GM19438 (cell line): ENCODE data around the gene PLCB1.
"Not testable (repeated sequence)": the region's sequence is repeated elsewhere in the genome, so short reads cannot be mapped to it uniquely, and the experiment has no call there.

Source experiments
- ATAC-seq: cut with Tn5 transposase; IDR thresholded peaks from one replicate; pipeline ENCODE4 v1.9.1; 2021; ENCODE audit warnings: low read depth; ENCODE audit not compliant: unreplicated experiment

The PLCB1 gene

GRCh38 chr20:8154638-8155037 lies 22.6 kb downstream of the PLCB1 start:
- ATAC-seq: no peak

- no peak for ATAC-seq
These were observed 23.2 kb downstream of the PLCB1 start for GRCh38 chr20:8155229-8155628.

- no peak for ATAC-seq
These were observed 23.7 kb downstream of the PLCB1 start for GRCh38 chr20:8155812-8156211.

DNA sequence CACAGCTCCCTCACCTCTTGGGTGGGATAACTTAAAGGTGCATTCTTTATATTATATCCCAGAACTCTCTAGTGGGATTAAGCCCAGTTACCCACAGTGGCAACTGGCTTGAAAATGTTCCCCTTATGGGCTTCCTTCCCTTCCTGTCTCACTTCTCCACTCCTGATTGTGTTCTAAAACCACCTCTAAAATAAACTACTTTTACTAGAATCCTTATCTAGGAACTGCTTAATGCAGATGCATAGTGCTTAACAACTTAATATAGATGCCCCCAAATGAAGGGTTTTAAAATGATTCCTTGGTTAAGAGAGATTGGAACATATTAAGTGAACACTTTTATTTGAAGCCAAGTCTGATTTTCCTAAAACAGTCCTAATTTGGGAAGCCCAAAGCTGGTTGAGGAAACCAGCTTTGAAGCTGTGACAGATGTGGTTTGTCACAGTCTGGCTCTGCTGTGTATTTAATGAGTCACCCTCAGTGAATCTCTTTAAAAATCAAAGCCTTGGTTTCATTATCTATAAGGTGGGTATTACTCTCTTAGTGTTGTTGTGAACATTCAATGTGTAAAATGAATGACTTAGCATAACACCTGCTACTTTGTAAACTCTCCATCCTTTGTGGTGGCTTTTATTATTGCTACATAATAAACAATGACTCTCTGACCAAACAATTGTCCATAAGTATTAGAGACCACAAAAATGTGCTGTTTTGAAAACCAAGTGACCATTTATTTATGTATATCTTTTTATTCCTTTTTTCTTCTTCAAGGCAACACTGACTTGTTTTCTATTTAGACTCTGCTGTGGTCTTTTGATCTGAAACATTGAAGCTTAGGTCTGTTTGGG lies 24.4 kb downstream of the PLCB1 start:
- ATAC-seq: no peak

GRCh38 chr20:8159217-8159616 lies 27.2 kb downstream of the PLCB1 start:
- not testable (repeated sequence) for ATAC-seq

GRCh38 chr20:8161264-8162071 lies 29.4 kb downstream of the PLCB1 start:
- ATAC-seq: no peak

GRCh38 chr20:8162610-8163009 lies 30.5 kb downstream of the PLCB1 start:
- ATAC-seq: no peak

GRCh38 chr20:8163543-8163942 lies 31.5 kb downstream of the PLCB1 start:
- no peak for ATAC-seq

GRCh38 chr20:8166730-8167129 lies 34.7 kb downstream of the PLCB1 start:
- no peak for ATAC-seq

DNA sequence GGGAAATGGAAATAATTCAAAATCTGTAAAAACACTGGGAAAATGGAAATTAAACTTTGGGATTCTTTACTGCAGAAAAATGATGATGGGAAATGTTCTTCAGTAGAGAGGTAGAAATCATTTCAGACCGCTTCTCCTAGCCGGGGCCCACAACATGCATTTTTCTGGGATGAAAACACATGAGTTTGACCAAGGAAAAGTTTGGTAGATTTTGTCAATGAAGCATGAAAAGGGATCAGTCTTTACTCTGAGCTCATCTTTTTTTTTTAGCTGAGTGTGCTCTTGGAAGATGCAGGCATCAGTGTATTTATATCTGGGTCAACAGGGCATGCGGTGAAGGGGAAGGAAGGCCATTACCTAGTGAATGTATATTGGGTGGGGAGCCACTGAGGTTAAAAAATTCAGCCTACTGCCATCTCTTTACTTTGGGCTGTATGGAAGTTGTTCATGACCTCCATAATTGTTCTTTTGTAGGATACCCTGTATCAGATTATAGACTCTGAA lies 36.8 kb downstream of the PLCB1 start:
- no peak for ATAC-seq

GRCh38 chr20:8170921-8171320 lies 38.9 kb downstream of the PLCB1 start:
- ATAC-seq: no peak

DNA sequence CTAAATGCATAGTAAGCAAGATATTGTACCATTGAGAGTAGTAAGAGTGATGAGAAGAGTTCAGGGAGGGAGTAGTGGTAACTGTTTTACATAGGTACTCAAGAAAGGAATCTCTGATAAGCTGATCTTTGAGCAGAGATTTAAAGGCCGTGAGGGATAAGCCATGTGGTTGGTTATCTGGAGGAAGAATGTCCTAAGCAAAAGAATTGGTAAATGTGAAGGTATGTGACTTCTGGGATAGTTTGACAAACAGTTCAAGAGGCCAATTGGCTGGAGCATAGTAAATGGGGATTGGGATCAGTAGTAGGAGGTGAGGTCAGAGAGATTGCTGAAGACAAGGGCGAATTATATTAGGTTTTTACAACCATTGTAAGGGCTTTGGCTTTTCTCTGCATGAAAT lies 40.1 kb downstream of the PLCB1 start:
- ATAC-seq: no peak

- no peak for ATAC-seq
These were observed 43.9 kb downstream of the PLCB1 start for GRCh38 chr20:8175741-8176675.

GRCh38 chr20:8183526-8183925 lies 51.5 kb downstream of the PLCB1 start:
- no peak for ATAC-seq

DNA sequence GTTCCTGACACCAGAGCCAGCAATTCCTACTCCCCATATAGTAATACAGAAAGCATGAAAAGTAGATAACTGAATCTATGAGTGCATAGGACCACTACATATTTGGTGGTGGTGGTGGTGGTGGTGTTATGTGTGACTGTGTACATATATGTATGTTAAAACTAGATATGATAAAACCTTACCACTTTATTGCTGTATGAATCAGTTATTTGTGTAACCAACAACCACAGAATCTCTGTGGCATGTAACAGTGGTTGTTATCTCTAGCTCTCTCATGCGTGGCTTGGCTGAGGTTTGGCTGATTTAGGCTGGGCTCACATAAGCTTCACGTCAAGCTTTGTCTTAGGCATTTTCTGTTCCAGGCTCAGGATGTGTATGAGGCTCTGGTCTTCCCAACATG lies 55.7 kb downstream of the PLCB1 start:
- ATAC-seq: no peak

DNA sequence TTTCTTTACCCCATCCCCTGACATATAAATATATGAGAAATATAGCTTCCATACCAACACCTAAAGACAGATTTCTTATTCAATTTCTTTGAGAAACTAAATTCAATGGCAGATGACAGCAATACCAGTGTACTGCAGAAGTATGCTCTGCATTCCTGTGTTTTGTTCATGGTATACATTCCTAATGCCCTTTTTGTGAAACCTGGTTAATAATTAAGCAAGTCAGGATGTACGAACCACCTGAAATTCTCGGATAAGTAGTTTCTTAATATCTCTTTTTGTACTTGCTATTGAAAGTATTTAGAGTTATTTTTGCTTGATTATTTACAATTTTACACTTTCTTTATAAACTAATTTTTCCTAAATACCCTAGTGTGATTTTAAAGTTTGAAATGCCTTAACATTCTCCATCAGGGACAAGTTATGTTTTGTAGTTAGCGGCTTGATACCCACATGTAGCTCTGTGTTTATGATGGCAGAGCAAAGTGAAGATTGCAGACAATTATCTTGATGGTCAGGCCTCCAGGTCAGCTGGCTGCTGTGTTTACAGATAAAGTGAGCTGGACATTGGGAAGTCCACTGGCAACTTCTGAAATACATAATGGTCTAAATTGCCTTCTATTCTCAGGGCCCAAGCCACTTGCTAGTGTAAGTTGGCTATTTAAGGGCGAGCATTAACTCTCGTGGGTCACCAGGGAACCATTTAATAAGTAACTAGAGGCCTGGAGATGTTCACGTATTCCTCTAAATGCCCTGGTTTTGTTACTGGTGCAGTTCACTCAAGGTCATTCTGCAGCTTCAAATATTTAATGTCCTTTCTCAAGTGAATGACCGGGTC lies 58.2 kb downstream of the PLCB1 start:
- ATAC-seq: no peak

DNA sequence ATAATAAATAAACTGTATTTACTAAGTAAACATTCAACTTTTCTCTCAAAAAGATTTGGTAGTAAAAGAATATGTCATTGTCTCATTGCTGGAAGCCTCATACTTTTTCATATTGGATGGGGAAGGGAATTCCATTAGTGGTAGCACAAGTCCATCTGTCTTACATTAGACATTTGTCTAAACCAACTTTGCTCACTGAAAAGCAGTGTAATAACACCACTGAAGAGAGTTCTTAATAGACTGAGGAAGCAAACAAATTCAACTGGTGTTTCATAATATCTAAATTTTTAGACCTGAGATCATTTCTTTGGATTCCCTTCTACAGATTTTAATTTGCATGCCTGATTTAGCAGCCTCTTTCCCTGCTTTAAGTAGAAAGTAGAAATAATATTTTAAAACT lies 62.7 kb downstream of the PLCB1 start:
- no peak for ATAC-seq

GRCh38 chr20:8196096-8196495 lies 64.0 kb downstream of the PLCB1 start:
- no peak for ATAC-seq

- no peak for ATAC-seq
These were observed 68.2 kb downstream of the PLCB1 start for GRCh38 chr20:8200220-8200619.

- no peak for ATAC-seq
These were observed 71.3 kb downstream of the PLCB1 start for GRCh38 chr20:8203366-8203765.
